OCI-LY7 (cell line): Measurements from ENCODE around the gene ARHGEF25.

Source experiments
- EZH2phosphoT487 ChIP-seq: fragments of 200-600 bp; sonication (generic); IDR thresholded peaks from 2 replicates; pipeline ENCODE4 v1.6.1; 2018; ENCODE audit warnings: low read depth, borderline replicate concordance, mild to moderate bottlenecking, mixed run types, antibody characterized with exemption, low read length, moderate library complexity, mixed read lengths
- TF ChIP-seq, protein P1 (sequence below): fragments of 200-600 bp; sonication (generic); conservative IDR thresholded peaks from 2 replicates; pipeline ENCODE4 v1.5.1; 2014; ENCODE audit warnings: mild to moderate bottlenecking, antibody characterized with exemption, low read length, moderate library complexity, mixed read lengths

DNA sequence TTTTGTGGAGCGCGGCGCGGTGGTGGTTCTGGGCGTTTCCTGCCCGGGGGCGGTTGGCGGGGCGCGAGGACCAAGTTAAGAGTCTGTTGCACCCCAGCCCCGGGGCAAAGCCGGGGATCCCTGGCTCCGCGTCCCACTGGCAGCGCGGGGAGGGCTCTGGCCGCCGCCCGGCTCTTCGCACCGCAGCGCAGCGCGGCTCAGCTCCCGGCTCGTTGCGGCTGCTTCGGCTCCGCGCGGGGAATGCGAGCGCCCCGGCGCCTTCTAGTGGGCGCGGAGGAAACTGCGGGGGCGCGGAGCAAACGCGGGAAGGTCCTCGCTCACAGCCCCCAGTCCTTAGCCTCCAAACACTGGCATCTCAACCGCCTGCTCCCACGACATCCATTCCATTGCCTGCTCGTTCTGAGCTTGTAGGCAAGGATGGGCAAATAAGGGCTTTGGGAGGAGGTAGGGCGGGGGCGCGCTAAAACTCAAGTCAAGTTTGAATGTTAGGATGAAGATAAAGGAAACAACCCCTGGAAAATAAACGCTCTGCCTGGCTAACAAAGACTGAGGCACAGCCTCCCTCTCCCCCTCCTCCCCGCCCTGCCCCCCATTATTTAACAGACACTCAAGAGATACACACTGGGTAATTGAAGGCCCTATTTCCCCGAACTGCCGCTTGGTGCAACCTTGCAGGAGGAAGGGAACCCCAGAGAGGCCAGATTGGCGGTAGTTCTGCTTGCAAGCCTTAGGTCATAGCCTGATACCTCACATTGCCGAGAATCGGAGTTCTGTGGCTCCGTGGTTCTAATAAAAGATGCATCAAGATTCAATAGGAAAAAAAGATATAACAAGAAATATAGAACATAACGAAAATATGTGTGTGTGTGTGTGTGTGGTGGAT lies 22.0 kb downstream of the ARHGEF25 start, which contains the start of gene B4GALNT1:
- TF ChIP-seq, protein P1, sequence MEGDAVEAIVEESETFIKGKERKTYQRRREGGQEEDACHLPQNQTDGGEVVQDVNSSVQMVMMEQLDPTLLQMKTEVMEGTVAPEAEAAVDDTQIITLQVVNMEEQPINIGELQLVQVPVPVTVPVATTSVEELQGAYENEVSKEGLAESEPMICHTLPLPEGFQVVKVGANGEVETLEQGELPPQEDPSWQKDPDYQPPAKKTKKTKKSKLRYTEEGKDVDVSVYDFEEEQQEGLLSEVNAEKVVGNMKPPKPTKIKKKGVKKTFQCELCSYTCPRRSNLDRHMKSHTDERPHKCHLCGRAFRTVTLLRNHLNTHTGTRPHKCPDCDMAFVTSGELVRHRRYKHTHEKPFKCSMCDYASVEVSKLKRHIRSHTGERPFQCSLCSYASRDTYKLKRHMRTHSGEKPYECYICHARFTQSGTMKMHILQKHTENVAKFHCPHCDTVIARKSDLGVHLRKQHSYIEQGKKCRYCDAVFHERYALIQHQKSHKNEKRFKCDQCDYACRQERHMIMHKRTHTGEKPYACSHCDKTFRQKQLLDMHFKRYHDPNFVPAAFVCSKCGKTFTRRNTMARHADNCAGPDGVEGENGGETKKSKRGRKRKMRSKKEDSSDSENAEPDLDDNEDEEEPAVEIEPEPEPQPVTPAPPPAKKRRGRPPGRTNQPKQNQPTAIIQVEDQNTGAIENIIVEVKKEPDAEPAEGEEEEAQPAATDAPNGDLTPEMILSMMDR, result peak; percentile 87
- TF ChIP-seq EZH2phosphoT487, result no peak
